SK-N-SH (cell line): ENCODE results near the gene ARHGAP42. TPM values are rescaled to one million over a fixed set of nuclear protein-coding genes. Genes with fewer than 3 reads are reported as not detected.

Experiments used
- CTCF ChIA-PET: fragments of 300-600, 350-600 bp; formaldehyde crosslinking; extraction: SDS; loops from one replicate; lab custom pipeline; 2021; lab: Yijun Ruan, JAX
- POLR2A ChIA-PET: fragments of 350-600 bp; sonication (Branson Sonifier 250); formaldehyde crosslinking; extraction: SDS; loops from one replicate; lab custom pipeline; 2020; ENCODE audit warnings: antibody characterized with exemption, inconsistent platforms; lab: Yijun Ruan, JAX
- DNase-seq: peaks from one replicate; pipeline ENCODE4 v3.0.0; 2012
- H2AFZ ChIP-seq: fragments of 200-600 bp; sonication (generic); 2 replicates; pipeline ENCODE4 v1.8.1; 2016; ENCODE audit warnings: antibody characterized with exemption, mild to moderate bottlenecking, low read depth
- H3F3A ChIP-seq: fragments of 200-600 bp; sonication (generic); replicated peaks from 2 replicates; pipeline ENCODE3; 2016; ENCODE audit warnings: antibody characterized with exemption, mild to moderate bottlenecking; ENCODE audit not compliant: insufficient read depth
- H3K27ac ChIP-seq, 2 experiments: fragments of 200-500 bp in 1 of 2; fragments of 200-600 bp in 1 of 2; sonication (Bioruptor generic) in 1 of 2; sonication (generic), shearing (Covaris generic) in 1 of 2; 2 replicates each; pipeline versions ENCODE4 v1.5.1 to v1.6.1; 2014 to 2016; ENCODE audit warnings: low read depth in 2 of 2, inconsistent platforms in 1 of 2, low read length in 1 of 2, mild to moderate bottlenecking in 1 of 2, mixed read lengths in 1 of 2
- H3K27me3 ChIP-seq: fragments of 200-600 bp; sonication (generic), shearing (Covaris generic); 2 replicates; pipeline ENCODE4 v1.6.1; 2016; ENCODE audit warnings: mixed run types; ENCODE audit not compliant: insufficient read depth
- H3K36me3 ChIP-seq, 2 experiments: fragments of 200-500 bp in 1 of 2; fragments of 200-600 bp in 1 of 2; sonication (Bioruptor generic) in 1 of 2; sonication (generic) in 1 of 2; replicated peaks in 1 of 2; 2 replicates each; pipeline versions ENCODE3 to v1.5.1; 2014 to 2016; ENCODE audit warnings: low read length in 1 of 2, mild to moderate bottlenecking in 1 of 2; ENCODE audit not compliant: insufficient read depth in 2 of 2, control insufficient read depth in 1 of 2
- H3K4me1 ChIP-seq, 2 experiments: fragments of 200-500 bp in 1 of 2; fragments of 200-600 bp in 1 of 2; sonication (Bioruptor generic) in 1 of 2; sonication (generic), shearing (Covaris generic) in 1 of 2; 2 replicates each; pipeline versions ENCODE4 v1.5.1 to v1.6.1; 2014 to 2016; ENCODE audit warnings: low read depth in 1 of 2, low read length in 1 of 2, mixed run types in 1 of 2; ENCODE audit not compliant: insufficient read depth in 2 of 2, control insufficient read depth in 1 of 2
- H3K4me2 ChIP-seq: fragments of 200-600 bp; sonication (generic), shearing (Covaris generic); 2 replicates; pipeline ENCODE4 v1.6.1; 2017; ENCODE audit warnings: mixed run types
- H3K4me3 ChIP-seq, 2 experiments: fragments of 200-500 bp in 1 of 2; fragments of 200-600 bp in 1 of 2; sonication (Bioruptor generic) in 1 of 2; sonication (generic), shearing (Covaris generic) in 1 of 2; 2 replicates each; pipeline versions ENCODE4 v1.5.1 to v1.8.1; 2014 to 2016; ENCODE audit warnings: low read depth in 2 of 2, inconsistent platforms in 1 of 2, low read length in 1 of 2, mild to moderate bottlenecking in 1 of 2, mixed read lengths in 1 of 2, moderate library complexity in 1 of 2
- H3K79me2 ChIP-seq: fragments of 200-600 bp; sonication (generic); 2 replicates; pipeline ENCODE4 v1.8.1; 2017; ENCODE audit warnings: mild to moderate bottlenecking; ENCODE audit not compliant: insufficient read depth
- H3K9ac ChIP-seq: fragments of 200-600 bp; sonication (generic); 2 replicates; pipeline ENCODE4 v1.6.1; 2017; ENCODE audit warnings: mixed run types
- H3K9me2 ChIP-seq: fragments of 200-600 bp; sonication (generic); 2 replicates; pipeline ENCODE4 v1.6.1; 2017; ENCODE audit warnings: mixed run types
- H3K9me3 ChIP-seq: fragments of 200-600 bp; sonication (generic); 2 replicates; pipeline ENCODE4 v1.6.1; 2017; ENCODE audit warnings: mixed run types, mild to moderate bottlenecking, moderate library complexity
- H4K20me1 ChIP-seq: fragments of 200-600 bp; sonication (generic); 2 replicates; pipeline ENCODE4 v1.6.1; 2017; ENCODE audit warnings: mild to moderate bottlenecking, mixed run types; ENCODE audit not compliant: insufficient read depth
- CHD2 ChIP-seq: fragments of 150-350 bp; IDR thresholded peaks from 2 replicates; pipeline ENCODE4 v1.6.1; 2018; ENCODE audit warnings: low read length; ENCODE audit not compliant: partially characterized antibody
- EZH2phosphoT487 ChIP-seq: fragments of 200-600 bp; sonication (generic); IDR thresholded peaks from 2 replicates; pipeline ENCODE4 v1.6.1; 2017; ENCODE audit warnings: low read depth, mixed run types, mild to moderate bottlenecking, antibody characterized with exemption, moderate library complexity, borderline replicate concordance
- FOXJ3 ChIP-seq: sonication (generic); formaldehyde crosslinking; IDR thresholded peaks from 2 replicates; pipeline ENCODE4 v1.5.1; 2020; ENCODE audit warnings: mild to moderate bottlenecking, missing genetic modification reagents
- GABPA ChIP-seq: IDR thresholded peaks from 2 replicates; pipeline ENCODE4 v1.4.0; 2012; ENCODE audit warnings: low read depth, mild to moderate bottlenecking
- GATA2 ChIP-seq: sonication (generic); formaldehyde crosslinking; IDR thresholded peaks from 2 replicates; pipeline ENCODE4 v1.5.0; 2020; ENCODE audit warnings: mild to moderate bottlenecking, missing genetic modification reagents
- MAX ChIP-seq: IDR thresholded peaks from 2 replicates; pipeline ENCODE4 v1.4.0; 2012; ENCODE audit warnings: low read depth
- NRF1 ChIP-seq: IDR thresholded peaks from 2 replicates; pipeline ENCODE4 v1.6.1; 2012; ENCODE audit warnings: low read depth, mild to moderate bottlenecking, low read length
- RCOR1 ChIP-seq: fragments of 150-350 bp; IDR thresholded peaks from 2 replicates; pipeline ENCODE4 v1.6.1; 2017; ENCODE audit warnings: antibody characterized with exemption, low read length
- RXRA ChIP-seq: IDR thresholded peaks from 2 replicates; pipeline ENCODE4 v1.4.0; 2012; ENCODE audit warnings: low read depth, mild to moderate bottlenecking, borderline replicate concordance
- SMC3 ChIP-seq: IDR thresholded peaks from 2 replicates; pipeline ENCODE4 v1.6.1; 2012; ENCODE audit warnings: low read depth, low read length, improper control_type of control experiment
- TAF1 ChIP-seq: IDR thresholded peaks from 2 replicates; pipeline ENCODE4 v1.6.1; 2012; ENCODE audit warnings: low read depth, mild to moderate bottlenecking, low read length, moderate library complexity, borderline replicate concordance
- TCF12 ChIP-seq: IDR thresholded peaks from 2 replicates; pipeline ENCODE4 v1.4.0; 2012
- TEAD4 ChIP-seq: IDR thresholded peaks from 2 replicates; pipeline ENCODE4 v1.4.0; 2012; ENCODE audit warnings: mild to moderate bottlenecking, borderline replicate concordance; ENCODE audit not compliant: insufficient read depth
- USF1 ChIP-seq: IDR thresholded peaks from 2 replicates; pipeline ENCODE4 v1.4.0; 2012; ENCODE audit warnings: low read depth, borderline replicate concordance
- YY1 ChIP-seq: IDR thresholded peaks from 2 replicates; pipeline ENCODE4 v1.4.0; 2012; ENCODE audit warnings: low read depth, mild to moderate bottlenecking
- WGBS: methylation state at CpG from one replicate; pipeline ENCODE4 v1.1.6; 2017; ENCODE audit warnings: low lambda C conversion rate; 5-methylcytosine and 5-hydroxymethylcytosine counted together
- polyA plus RNA-seq, 3 experiments: library from polyadenylated mRNA; depleted of rRNA; stranded (reverse); fragments of >200 nt; gene quantifications; 2 replicates each; pipeline ENCODE4 v1.2.3, GENCODE V29; 2012
- TF ChIP-seq, protein P1 (sequence below): IDR thresholded peaks from 2 replicates; pipeline ENCODE4; 2012

The ARHGAP42 gene
- polyA plus RNA-seq, 1 of the 3 experiments (the other 2 are of a cell fraction): 0.02 TPM

DNA sequence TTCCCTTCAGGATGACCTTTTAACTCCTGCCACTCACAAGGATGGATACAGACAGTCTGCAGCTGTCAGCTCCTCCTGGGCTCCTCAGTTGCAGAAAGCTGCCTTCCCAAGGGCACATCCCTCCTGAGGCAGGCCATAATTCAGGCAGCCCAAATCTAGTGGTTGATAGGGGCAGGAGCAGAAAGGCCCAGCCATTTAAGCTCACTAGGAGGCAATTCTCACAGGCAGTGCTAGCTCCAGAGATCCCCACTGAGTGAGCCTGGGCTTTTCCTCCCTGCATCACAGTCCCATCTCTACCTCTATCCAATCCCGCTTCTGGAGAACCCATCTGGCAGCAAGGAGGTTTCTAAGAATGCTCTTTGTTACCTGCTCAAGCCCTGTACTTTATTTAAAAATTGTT is 200.6 kb downstream of the ARHGAP42 start:
- no peak for TF ChIP-seq TEAD4
- TF ChIP-seq, protein P1, sequence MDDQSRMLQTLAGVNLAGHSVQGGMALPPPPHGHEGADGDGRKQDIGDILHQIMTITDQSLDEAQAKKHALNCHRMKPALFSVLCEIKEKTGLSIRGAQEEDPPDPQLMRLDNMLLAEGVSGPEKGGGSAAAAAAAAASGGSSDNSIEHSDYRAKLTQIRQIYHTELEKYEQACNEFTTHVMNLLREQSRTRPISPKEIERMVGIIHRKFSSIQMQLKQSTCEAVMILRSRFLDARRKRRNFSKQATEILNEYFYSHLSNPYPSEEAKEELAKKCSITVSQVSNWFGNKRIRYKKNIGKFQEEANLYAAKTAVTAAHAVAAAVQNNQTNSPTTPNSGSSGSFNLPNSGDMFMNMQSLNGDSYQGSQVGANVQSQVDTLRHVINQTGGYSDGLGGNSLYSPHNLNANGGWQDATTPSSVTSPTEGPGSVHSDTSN: no peak
- no peak for TF ChIP-seq NRF1
- H3K4me3 ChIP-seq: no peak overlapping the region
- H3K79me2 ChIP-seq: no peaks in the 10 kb centered on the region
- no peaks in the 10 kb centered on the region for H3F3A ChIP-seq
- no peak overlapping the region for H2AFZ ChIP-seq
- H4K20me1 ChIP-seq: no peaks in the 10 kb centered on the region
- H3K27ac ChIP-seq: no peak overlapping the region
- DNase-seq: no peak
- no peak overlapping the region for H3K9ac ChIP-seq
- no peaks in the 10 kb centered on the region for H3K4me1 ChIP-seq
- WGBS: 15% methylated on average over 1 of the region's 1 CpG
- POLR2A ChIA-PET: no interaction called here
- CTCF ChIA-PET: no interaction called here
- no peaks in the 10 kb centered on the region for H3K9me3 ChIP-seq
- H3K4me2 ChIP-seq: no peak overlapping the region
- H3K9me2 ChIP-seq: no peaks in the 10 kb centered on the region
- no peaks in the 10 kb centered on the region for H3K36me3 ChIP-seq
- peaks cover 30% of the 10 kb centered on the region; the same call in 1 of the 2 replicates for H3K27me3 ChIP-seq

GRCh38 chr11:100888836-100889235 is 201.7 kb downstream of the ARHGAP42 start:
- 10% methylated on average over 3 of the region's 3 CpGs for WGBS
- DNase-seq: no peak
- CTCF ChIA-PET: no interaction called here

GRCh38 chr11:100889758-100890157 is 202.7 kb downstream of the ARHGAP42 start:
- Histone ChIP-seq H3K9ac (no peak overlapping the region), H3K4me1 (no peaks in the 10 kb centered on the region), H3K27me3 (peaks cover 30% of the 10 kb centered on the region; the same call in 1 of the 2 replicates), H3K4me2 (no peak overlapping the region), H2AFZ (no peak overlapping the region), H3F3A (no peaks in the 10 kb centered on the region), H3K9me2 (no peaks in the 10 kb centered on the region), H3K4me3 (no peak overlapping the region), H3K36me3 (no peaks in the 10 kb centered on the region), H3K9me3 (no peaks in the 10 kb centered on the region), H3K27ac (no peak overlapping the region), H4K20me1 (no peaks in the 10 kb centered on the region), H3K79me2 (no peaks in the 10 kb centered on the region)
- DNase-seq: no peak
- 0% methylated on average over 2 of the region's 2 CpGs for WGBS
- POLR2A ChIA-PET: no interaction called here
- CTCF ChIA-PET: no interaction called here
- no peak for TF ChIP-seq SMC3
- TF ChIP-seq RXRA: no peak
- TF ChIP-seq YY1: no peak
- TF ChIP-seq TCF12: no peak
- no peak for TF ChIP-seq MAX
- TF ChIP-seq NRF1: no peak
- TF ChIP-seq, protein P1: no peak
- no peak for TF ChIP-seq GABPA
- TF ChIP-seq RCOR1: no peak
- no peak for TF ChIP-seq GATA2 (CRISPR knock-in tag)
- TF ChIP-seq TAF1: no peak

More at GRCh38 chr11:100888836-100889235, 201.7 kb downstream of the ARHGAP42 start:
- Histone ChIP-seq H2AFZ (no peak overlapping the region), H3F3A (no peaks in the 10 kb centered on the region), H3K79me2 (no peaks in the 10 kb centered on the region)
- TF ChIP-seq CHD2 (no peak), TEAD4 (no peak), RXRA (no peak), TCF12 (no peak), FOXJ3 (no peak), MAX (no peak), USF1 (no peak), EZH2phosphoT487 (no peak)
- TF ChIP-seq, all 33 proteins: peak for 0
- no peaks in the 10 kb centered on the region for H3K9me2 ChIP-seq
- POLR2A ChIA-PET: no interaction called here
- H3K27ac ChIP-seq: no peak overlapping the region
- no peaks in the 10 kb centered on the region for H3K9me3 ChIP-seq
- peaks cover 35% of the 10 kb centered on the region; the same call in 1 of the 2 replicates for H3K27me3 ChIP-seq
- no peaks in the 10 kb centered on the region for H4K20me1 ChIP-seq
- no peaks in the 10 kb centered on the region for H3K4me1 ChIP-seq
- no peak overlapping the region for H3K9ac ChIP-seq
- H3K4me3 ChIP-seq: no peak overlapping the region
- no peaks in the 10 kb centered on the region for H3K36me3 ChIP-seq
- H3K4me2 ChIP-seq: no peak overlapping the region
